HG02571 (cell line): ENCODE measurements around the gene BORCS8.
"Not testable (repeated sequence)": the region's sequence is repeated elsewhere in the genome, so short reads cannot be mapped to it uniquely, and the experiment has no call there.

ENCODE experiments used
- ATAC-seq: cut with Tn5 transposase; IDR thresholded peaks from one replicate; pipeline ENCODE4 v1.9.1; 2021; ENCODE audit warnings: mild to moderate bottlenecking, moderate library complexity; ENCODE audit not compliant: unreplicated experiment

Gene BORCS8

GRCh38 chr19:19192078-19192882 is at the start of gene BORCS8, which contains the start of gene RFXANK:
BORCS8 (minus strand) TSS chr19:19192152; CDS start chr19:19192117, 35 bp downstream.
RFXANK (plus strand) TSS chr19:19192258; CDS start chr19:19193947, 1,689 bp downstream.
- peak; percentile 78 for ATAC-seq

GRCh38 chr19:19240476-19240875 is 48.5 kb upstream of the BORCS8 start:
- ATAC-seq = no peak

- ATAC-seq = no peak
Measured at GRCh38 chr19:19239675-19240074, 47.7 kb upstream of the BORCS8 start.

GRCh38 chr19:19238126-19238894 is 46.4 kb upstream of the BORCS8 start:
- no peak for ATAC-seq

GRCh38 chr19:19236173-19236572 is 44.2 kb upstream of the BORCS8 start:
- ATAC-seq = no peak

GRCh38 chr19:19234220-19234816 is 42.4 kb upstream of the BORCS8 start:
- ATAC-seq = no peak

- ATAC-seq = no peak
Measured at GRCh38 chr19:19232261-19232721, 40.3 kb upstream of the BORCS8 start.

- no peak for ATAC-seq
Measured at GRCh38 chr19:19230999-19231398, 39.0 kb upstream of the BORCS8 start.

GRCh38 chr19:19229701-19230100 is 37.7 kb upstream of the BORCS8 start:
- no peak for ATAC-seq

- ATAC-seq = no peak
Measured at GRCh38 chr19:19227217-19227616, 35.3 kb upstream of the BORCS8 start.

- ATAC-seq = no peak
Measured at GRCh38 chr19:19226663-19227062, 34.7 kb upstream of the BORCS8 start.

GRCh38 chr19:19226204-19226603 is 34.3 kb upstream of the BORCS8 start:
- ATAC-seq = no peak

- no peak for ATAC-seq
Measured at GRCh38 chr19:19224852-19225494, 33.0 kb upstream of the BORCS8 start.

- no peak for ATAC-seq
Measured at GRCh38 chr19:19224150-19224851, 32.3 kb upstream of the BORCS8 start.

GRCh38 chr19:19223636-19224035 is 31.7 kb upstream of the BORCS8 start:
- no peak for ATAC-seq

- no peak for ATAC-seq
Measured at GRCh38 chr19:19223060-19223459, 31.1 kb upstream of the BORCS8 start.

- not testable (repeated sequence) for ATAC-seq
Measured at GRCh38 chr19:19221000-19221399, 29.0 kb upstream of the BORCS8 start.

GRCh38 chr19:19218911-19219310 is 27.0 kb upstream of the BORCS8 start:
- no peak for ATAC-seq

GRCh38 chr19:19217099-19217498 is 25.1 kb upstream of the BORCS8 start:
- ATAC-seq = no peak

- no peak for ATAC-seq
Measured at GRCh38 chr19:19215792-19216191, 23.8 kb upstream of the BORCS8 start.
